HepG2 (cell line): ENCODE data around the gene THOC6. TPM values are rescaled to one million over a fixed set of nuclear protein-coding genes. Genes with fewer than 3 reads are reported as not detected.

Source experiments
- ATAC-seq: fragments of 200-7000 bp; cut with Tn5 transposase; 3 replicates; pipeline ENCODE4 v1.9.1; 2020; ENCODE audit warnings: mild to moderate bottlenecking, moderate library complexity
- BruUV-seq: library from RNA; stranded (reverse); fragments of 400-500 nt; replicated peaks from 2 replicates; lab custom pipeline; 2021; lab: Mats Ljungman, UMichigan
- CTCF ChIA-PET: fragments of 300-600 bp; formaldehyde crosslinking; extraction: SDS; loops from one replicate; lab custom pipeline; 2021; ENCODE audit warnings: low total read pairs, inconsistent platforms, low intra/inter-chr PET ratio; lab: Yijun Ruan, JAX
- POLR2A ChIA-PET: fragments of 350-600 bp; sonication (Branson Sonifier 250); formaldehyde crosslinking; loops from one replicate; lab custom pipeline; 2020; ENCODE audit warnings: antibody characterized with exemption, inconsistent platforms; lab: Yijun Ruan, JAX
- DNase-seq: peaks from one replicate; pipeline ENCODE4 v3.0.0-alpha.2; 2015; ENCODE audit warnings: low spot score
- FAIRE-seq: peaks from 3 replicates; lab custom pipeline; 2011; peaks lifted over from hg19 to GRCh38; lab: Jason Lieb, UNC
- H2AFZ ChIP-seq: one replicate; pipeline ENCODE4 v1.6.1; 2011; ENCODE audit warnings: low read length, inconsistent platforms
- H3K27ac ChIP-seq: fragments of 300-600 bp; 3 replicates; pipeline ENCODE4 v1.8.0; 2011; ENCODE audit warnings: mixed run types, mild to moderate bottlenecking, mixed read lengths, low read length, inconsistent platforms; ENCODE audit not compliant: insufficient read depth; ENCODE audit errors: extremely low read length
- H3K27me3 ChIP-seq, 2 experiments: fragments of 200-600 bp in 1 of 2; 2 replicates in 1 of 2; 3 replicates in 1 of 2; pipeline versions ENCODE4 v1.6.0 to v1.8.0; 2011; ENCODE audit warnings: low read length in 2 of 2, mild to moderate bottlenecking in 2 of 2, moderate library complexity in 2 of 2, inconsistent platforms in 1 of 2; ENCODE audit not compliant: insufficient read depth in 2 of 2, control insufficient read depth in 1 of 2
- H3K36me3 ChIP-seq, 2 experiments: fragments of 200-600 bp in 1 of 2; replicated peaks in 1 of 2; 2 replicates in 1 of 2; 3 replicates in 1 of 2; pipeline versions ENCODE4 v1.5.1 to v1.8.0; 2011; ENCODE audit warnings: low read length in 2 of 2, inconsistent platforms in 1 of 2; ENCODE audit not compliant: insufficient read depth in 2 of 2, control insufficient read depth in 1 of 2
- H3K4me1 ChIP-seq: 2 replicates; pipeline ENCODE4 v1.5.1; 2012; ENCODE audit warnings: low read length, inconsistent platforms; ENCODE audit not compliant: insufficient read depth
- H3K4me2 ChIP-seq: 2 replicates; pipeline ENCODE4 v1.6.0; 2011; ENCODE audit warnings: low read depth, low read length, inconsistent platforms
- H3K4me3 ChIP-seq, 3 experiments: fragments of 200-600 bp in 1 of 3; sonication (generic), shearing (Covaris generic) in 1 of 3; replicated peaks in 1 of 3; 2 replicates each; pipeline ENCODE4 v1.5.1; 2011 to 2016; ENCODE audit warnings: low read length in 3 of 3, inconsistent platforms in 2 of 3, low read depth in 2 of 3, mild to moderate bottlenecking in 2 of 3, control low read depth in 1 of 3, mixed read lengths in 1 of 3; ENCODE audit not compliant: insufficient read depth in 1 of 3
- H3K79me2 ChIP-seq: one replicate; pipeline ENCODE4 v1.6.1; 2011; ENCODE audit warnings: low read length, inconsistent platforms; ENCODE audit not compliant: insufficient read depth
- H3K9ac ChIP-seq: 2 replicates; pipeline ENCODE4 v1.6.0; 2011; ENCODE audit warnings: mild to moderate bottlenecking, low read depth, low read length, inconsistent platforms; ENCODE audit not compliant: insufficient read depth
- H3K9me3 ChIP-seq: 2 replicates; pipeline ENCODE4 v1.5.1; 2012; ENCODE audit warnings: mild to moderate bottlenecking, low read length
- H4K20me1 ChIP-seq: 2 replicates; pipeline ENCODE4 v1.6.0; 2011; ENCODE audit warnings: inconsistent platforms, mild to moderate bottlenecking, low read length, moderate library complexity; ENCODE audit not compliant: insufficient read depth
- ATF7-NPFF ChIP-seq: sonication (generic); formaldehyde crosslinking; IDR thresholded peaks from 2 replicates; pipeline ENCODE4 v1.8.1; 2023; ENCODE audit warnings: mild to moderate bottlenecking, low read depth, missing genetic modification reagents, moderate library complexity
- ELK4 ChIP-seq: sonication (generic); formaldehyde crosslinking; IDR thresholded peaks from 2 replicates; pipeline ENCODE4 v1.9.0; 2021; ENCODE audit warnings: missing genetic modification reagents, borderline replicate concordance
- FOXK1 ChIP-seq: sonication (generic); formaldehyde crosslinking; IDR thresholded peaks from 2 replicates; pipeline ENCODE4 v1.4.0; 2020; ENCODE audit warnings: low read depth, missing genetic modification reagents, borderline replicate concordance
- MAFK ChIP-seq, 2 experiments: IDR thresholded peaks in 1 of 2; conservative IDR thresholded peaks in 1 of 2; 2 replicates each; pipeline ENCODE4 v1.6.1; 2011; ENCODE audit warnings: improper control_type of control experiment in 2 of 2, low read length in 2 of 2
- MIXL1 ChIP-seq: IDR thresholded peaks from 2 replicates; pipeline ENCODE4 v1.6.1; 2016
- TGIF2 ChIP-seq: IDR thresholded peaks from 2 replicates; pipeline ENCODE4 v1.6.1; 2016; ENCODE audit warnings: control low read depth, missing compliant biosample characterization
- ZBTB46 ChIP-seq: sonication (generic); formaldehyde crosslinking; IDR thresholded peaks from 2 replicates; pipeline ENCODE4 v1.4.0; 2020; ENCODE audit warnings: mild to moderate bottlenecking, missing genetic modification reagents, borderline replicate concordance
- ZC3H13 ChIP-seq: sonication (generic); formaldehyde crosslinking; IDR thresholded peaks from 2 replicates; pipeline ENCODE4 v1.8.1; 2023; ENCODE audit warnings: mild to moderate bottlenecking, missing genetic modification reagents, moderate library complexity
- ZFP91 ChIP-seq: sonication (generic); formaldehyde crosslinking; IDR thresholded peaks from 2 replicates; pipeline ENCODE4 v1.9.0; 2022; ENCODE audit warnings: missing genetic modification reagents, mild to moderate bottlenecking, borderline replicate concordance
- ZNF10 ChIP-seq: sonication (generic); formaldehyde crosslinking; IDR thresholded peaks from 2 replicates; pipeline ENCODE4 v1.4.0; 2020; ENCODE audit warnings: mild to moderate bottlenecking, low read depth, missing genetic modification reagents, borderline replicate concordance
- ZNF382 ChIP-seq: sonication (generic); formaldehyde crosslinking; IDR thresholded peaks from 2 replicates; pipeline ENCODE4 v1.5.0; 2020; ENCODE audit warnings: missing genetic modification reagents, mild to moderate bottlenecking, borderline replicate concordance
- ZNF558 ChIP-seq: sonication (generic); formaldehyde crosslinking; IDR thresholded peaks from 2 replicates; pipeline ENCODE4 v1.9.0; 2022; ENCODE audit warnings: mild to moderate bottlenecking, missing genetic modification reagents, borderline replicate concordance
- ZNF776 ChIP-seq: sonication (generic); formaldehyde crosslinking; IDR thresholded peaks from 2 replicates; pipeline ENCODE4 v1.4.0; 2020; ENCODE audit warnings: mild to moderate bottlenecking, missing genetic modification reagents
- ZSCAN25 ChIP-seq: sonication (generic); formaldehyde crosslinking; IDR thresholded peaks from 2 replicates; pipeline ENCODE4 v1.8.0; 2022; ENCODE audit warnings: mild to moderate bottlenecking, missing genetic modification reagents
- WGBS: methylation state at CpG from one replicate; pipeline ENCODE4 v1.1.6; 2017; ENCODE audit warnings: low lambda C conversion rate; 5-methylcytosine and 5-hydroxymethylcytosine counted together
- in situ Hi-C: cut with HindIII; loops from 2 replicates; pipeline ENCODE4 v1.10.0; 2017; ENCODE audit warnings: low pct_unique_long_range_greater_than_20kb; ENCODE audit not compliant: extremely low pct_ligation_motif_present
- intact Hi-C: fragments of 100-400 bp; cut with micrococcal nuclease; formaldehyde crosslinking; loops from one replicate; pipeline ENCODE4 v1.10.0; 2022; ENCODE audit not compliant: unreplicated experiment
- polyA plus RNA-seq, 8 experiments: library from polyadenylated mRNA; depleted of rRNA in 3 of 8; stranded (reverse) in 7 of 8; unstranded in 1 of 8; fragments of >200 nt; fragmentation: Illumina TruSeq in 4 of 8; extraction: Trizol in 4 of 8; gene quantifications; 2 replicates each; pipeline versions ENCODE4 v1.2.1 to v1.2.3, GENCODE V29; 2011 to 2016; ENCODE audit warnings: low read depth in 4 of 8, missing spikeins in 1 of 8, mixed read lengths in 1 of 8; ENCODE audit not compliant: insufficient read depth in 1 of 8
- total RNA-seq, 5 experiments: library from RNA; depleted of rRNA; stranded (reverse); fragments of >200 nt; fragmentation: Illumina TruSeq; extraction: Trizol; gene quantifications; 2 replicates each; pipeline ENCODE4 v1.2.3, GENCODE V29; 2016; ENCODE audit warnings: low read depth in 1 of 5
- TF ChIP-seq, protein P1 (sequence below): sonication (generic); formaldehyde crosslinking; IDR thresholded peaks from 2 replicates; pipeline ENCODE4 v1.5.0; 2020; ENCODE audit warnings: missing genetic modification reagents
- TF ChIP-seq, protein P2 (sequence below): sonication (generic); formaldehyde crosslinking; IDR thresholded peaks from 2 replicates; pipeline ENCODE4 v1.9.0; 2021; ENCODE audit warnings: missing genetic modification reagents, borderline replicate concordance

Gene THOC6
- total and polyA plus RNA-seq, 2 of the 13 experiments (the other 11 are each of a cell fraction or from before 2014, with no cell fraction given), result 32.1 to 37.0 TPM

GRCh38 chr16:3012828-3013420, 10.9 kb upstream of the THOC6 start, which contains the start of gene CLDN9:
Gene CLDN9 (plus strand): TSS chr16:3012923. CDS start chr16:3013363, 440 bp downstream.
- ChIA-PET CTCF (no interaction called here), POLR2A (interaction anchor here (0.8 to 14.2 kb wide), 2 partner anchors 9 to 10 kb away, joined by 3 to 750 read pairs; partner anchors contain the start of genes CLDN6, HCFC1R1, THOC6 and TNFRSF12A)
- DNase-seq, result no peak
- H4K20me1 ChIP-seq, result no peaks in the 10 kb centered on the region
- ATAC-seq, result peak; percentile 52
- H3K4me1 ChIP-seq, result peaks cover 98% of the 10 kb centered on the region
- in situ Hi-C loops (no loop called here), intact Hi-C loops (no loop called here)
- FAIRE-seq, result no peak
- H3K4me3 ChIP-seq, result peak within 1 kb of the TSS; percentile 16 to 40 (median 29); a peak in 3 of 6 replicates
- H3K27me3 ChIP-seq, result peaks cover 7 to 22% of the 10 kb centered on the region in 2 experiments; a peak in 4 of 5 replicates
- peak within 1 kb of the TSS; percentile 55 for H3K4me2 ChIP-seq
- no peaks in the 10 kb centered on the region for H3K79me2 ChIP-seq
- H3K36me3 ChIP-seq, result no peaks in the 10 kb centered on the region
- H3K9me3 ChIP-seq, result no peaks in the 10 kb centered on the region
- no peak within 1 kb of the TSS for H2AFZ ChIP-seq
- no peak within 1 kb of the TSS for H3K9ac ChIP-seq
- H3K27ac ChIP-seq, result no peak within 1 kb of the TSS
- no TSS peak for BruUV-seq
- 12% methylated on average over 11 of the region's 27 CpGs for WGBS
- TF ChIP-seq ZFP91 (CRISPR knock-in tag), result no peak
- TF ChIP-seq TGIF2 (CRISPR knock-in tag), result no peak
- TF ChIP-seq, protein P1, sequence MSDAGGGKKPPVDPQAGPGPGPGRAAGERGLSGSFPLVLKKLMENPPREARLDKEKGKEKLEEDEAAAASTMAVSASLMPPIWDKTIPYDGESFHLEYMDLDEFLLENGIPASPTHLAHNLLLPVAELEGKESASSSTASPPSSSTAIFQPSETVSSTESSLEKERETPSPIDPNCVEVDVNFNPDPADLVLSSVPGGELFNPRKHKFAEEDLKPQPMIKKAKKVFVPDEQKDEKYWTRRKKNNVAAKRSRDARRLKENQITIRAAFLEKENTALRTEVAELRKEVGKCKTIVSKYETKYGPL (CRISPR knock-in tag), result no peak
- peak; percentile 50; the same call in 1 of the 2 replicates for TF ChIP-seq ZC3H13 (CRISPR knock-in tag)
- TF ChIP-seq ZNF558 (CRISPR knock-in tag), result no peak
- 0 out of 2 replicates have a peak, but pooled peaks have one; percentile 34 for TF ChIP-seq ATF7-NPFF (CRISPR knock-in tag)
- TF ChIP-seq, protein P2, sequence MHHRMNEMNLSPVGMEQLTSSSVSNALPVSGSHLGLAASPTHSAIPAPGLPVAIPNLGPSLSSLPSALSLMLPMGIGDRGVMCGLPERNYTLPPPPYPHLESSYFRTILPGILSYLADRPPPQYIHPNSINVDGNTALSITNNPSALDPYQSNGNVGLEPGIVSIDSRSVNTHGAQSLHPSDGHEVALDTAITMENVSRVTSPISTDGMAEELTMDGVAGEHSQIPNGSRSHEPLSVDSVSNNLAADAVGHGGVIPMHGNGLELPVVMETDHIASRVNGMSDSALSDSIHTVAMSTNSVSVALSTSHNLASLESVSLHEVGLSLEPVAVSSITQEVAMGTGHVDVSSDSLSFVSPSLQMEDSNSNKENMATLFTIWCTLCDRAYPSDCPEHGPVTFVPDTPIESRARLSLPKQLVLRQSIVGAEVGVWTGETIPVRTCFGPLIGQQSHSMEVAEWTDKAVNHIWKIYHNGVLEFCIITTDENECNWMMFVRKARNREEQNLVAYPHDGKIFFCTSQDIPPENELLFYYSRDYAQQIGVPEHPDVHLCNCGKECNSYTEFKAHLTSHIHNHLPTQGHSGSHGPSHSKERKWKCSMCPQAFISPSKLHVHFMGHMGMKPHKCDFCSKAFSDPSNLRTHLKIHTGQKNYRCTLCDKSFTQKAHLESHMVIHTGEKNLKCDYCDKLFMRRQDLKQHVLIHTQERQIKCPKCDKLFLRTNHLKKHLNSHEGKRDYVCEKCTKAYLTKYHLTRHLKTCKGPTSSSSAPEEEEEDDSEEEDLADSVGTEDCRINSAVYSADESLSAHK (CRISPR knock-in tag), result no peak
- no peak for TF ChIP-seq ZSCAN25 (CRISPR knock-in tag)
- 0 out of 2 replicates have a peak, but pooled peaks have one; percentile 21 for TF ChIP-seq ZNF776 (CRISPR knock-in tag)
- TF ChIP-seq ELK4 (CRISPR knock-in tag), result no peak
- no peak for TF ChIP-seq MAFK (conservative IDR thresholded peaks at IDR 0.05 in 1 of 2, IDR thresholded peaks at IDR 0.05 in 1 of 2; ENCODE audit: low read length in 2 of 2)
- TF ChIP-seq ZNF10 (CRISPR knock-in tag), result no peak
- TF ChIP-seq FOXK1 (CRISPR knock-in tag), result no peak
- TF ChIP-seq ZBTB46 (CRISPR knock-in tag), result no peak
- TF ChIP-seq ZNF382 (CRISPR knock-in tag), result no peak
- TF ChIP-seq MIXL1 (CRISPR knock-in tag), result no peak
